OCI-LY1 (cell line): Measurements from ENCODE around the gene AFF2.

Experiments used
- EZH2 ChIP-seq: fragments of 200-600 bp; sonication (generic), shearing (Covaris generic); IDR thresholded peaks from 2 replicates; pipeline ENCODE4 v1.8.0; 2017; ENCODE audit warnings: borderline replicate concordance, mixed run types, mild to moderate bottlenecking, antibody characterized with exemption, low read length, moderate library complexity, mixed read lengths
- TF ChIP-seq, protein P1 (sequence below): fragments of 200-600 bp; sonication (generic), shearing (Covaris generic); IDR thresholded peaks from 2 replicates; pipeline ENCODE4 v1.5.1; 2017; ENCODE audit warnings: mild to moderate bottlenecking, antibody characterized with exemption, low read length, moderate library complexity, mixed read lengths

DNA sequence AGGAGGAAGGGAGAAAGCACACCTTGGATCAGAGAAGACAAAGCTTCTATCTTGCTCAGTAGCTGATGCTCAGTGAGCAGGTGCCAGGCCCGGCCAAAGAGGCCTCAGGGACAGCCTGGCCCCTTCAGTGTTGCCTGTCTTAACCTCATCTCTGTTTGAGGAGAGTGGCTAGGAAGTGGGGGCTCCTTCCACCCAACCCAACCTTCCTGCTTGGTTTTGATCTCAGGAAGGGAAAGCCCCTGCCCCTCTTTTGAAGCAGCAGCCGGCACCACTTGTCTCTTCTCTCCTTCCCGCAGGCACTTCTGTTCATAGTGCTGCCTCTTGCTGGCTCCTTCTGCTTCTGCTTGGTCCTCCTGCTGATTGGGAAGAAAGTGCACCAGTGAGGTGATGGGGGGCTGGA lies 2.4 kb upstream of the AFF2 start:
- TF ChIP-seq, protein P1, sequence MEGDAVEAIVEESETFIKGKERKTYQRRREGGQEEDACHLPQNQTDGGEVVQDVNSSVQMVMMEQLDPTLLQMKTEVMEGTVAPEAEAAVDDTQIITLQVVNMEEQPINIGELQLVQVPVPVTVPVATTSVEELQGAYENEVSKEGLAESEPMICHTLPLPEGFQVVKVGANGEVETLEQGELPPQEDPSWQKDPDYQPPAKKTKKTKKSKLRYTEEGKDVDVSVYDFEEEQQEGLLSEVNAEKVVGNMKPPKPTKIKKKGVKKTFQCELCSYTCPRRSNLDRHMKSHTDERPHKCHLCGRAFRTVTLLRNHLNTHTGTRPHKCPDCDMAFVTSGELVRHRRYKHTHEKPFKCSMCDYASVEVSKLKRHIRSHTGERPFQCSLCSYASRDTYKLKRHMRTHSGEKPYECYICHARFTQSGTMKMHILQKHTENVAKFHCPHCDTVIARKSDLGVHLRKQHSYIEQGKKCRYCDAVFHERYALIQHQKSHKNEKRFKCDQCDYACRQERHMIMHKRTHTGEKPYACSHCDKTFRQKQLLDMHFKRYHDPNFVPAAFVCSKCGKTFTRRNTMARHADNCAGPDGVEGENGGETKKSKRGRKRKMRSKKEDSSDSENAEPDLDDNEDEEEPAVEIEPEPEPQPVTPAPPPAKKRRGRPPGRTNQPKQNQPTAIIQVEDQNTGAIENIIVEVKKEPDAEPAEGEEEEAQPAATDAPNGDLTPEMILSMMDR, result no peak
- no peak for TF ChIP-seq EZH2
